Activated naive CD4-positive, alpha-beta T cell treated with Interleukin-2 at 50 U/mL for 16 hours (primary cell): ENCODE data around the gene GFRA4.

Source experiments
- DNase-seq: peaks from one replicate; pipeline ENCODE4 v3.0.0-alpha.2; 2020

GFRA4 gene, protein sequence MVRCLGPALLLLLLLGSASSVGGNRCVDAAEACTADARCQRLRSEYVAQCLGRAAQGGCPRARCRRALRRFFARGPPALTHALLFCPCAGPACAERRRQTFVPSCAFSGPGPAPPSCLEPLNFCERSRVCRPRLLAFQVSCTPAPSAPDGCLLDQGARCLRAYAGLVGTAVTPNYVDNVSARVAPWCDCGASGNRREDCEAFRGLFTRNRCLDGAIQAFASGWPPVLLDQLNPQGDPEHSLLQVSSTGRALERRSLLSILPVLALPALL

DNA sequence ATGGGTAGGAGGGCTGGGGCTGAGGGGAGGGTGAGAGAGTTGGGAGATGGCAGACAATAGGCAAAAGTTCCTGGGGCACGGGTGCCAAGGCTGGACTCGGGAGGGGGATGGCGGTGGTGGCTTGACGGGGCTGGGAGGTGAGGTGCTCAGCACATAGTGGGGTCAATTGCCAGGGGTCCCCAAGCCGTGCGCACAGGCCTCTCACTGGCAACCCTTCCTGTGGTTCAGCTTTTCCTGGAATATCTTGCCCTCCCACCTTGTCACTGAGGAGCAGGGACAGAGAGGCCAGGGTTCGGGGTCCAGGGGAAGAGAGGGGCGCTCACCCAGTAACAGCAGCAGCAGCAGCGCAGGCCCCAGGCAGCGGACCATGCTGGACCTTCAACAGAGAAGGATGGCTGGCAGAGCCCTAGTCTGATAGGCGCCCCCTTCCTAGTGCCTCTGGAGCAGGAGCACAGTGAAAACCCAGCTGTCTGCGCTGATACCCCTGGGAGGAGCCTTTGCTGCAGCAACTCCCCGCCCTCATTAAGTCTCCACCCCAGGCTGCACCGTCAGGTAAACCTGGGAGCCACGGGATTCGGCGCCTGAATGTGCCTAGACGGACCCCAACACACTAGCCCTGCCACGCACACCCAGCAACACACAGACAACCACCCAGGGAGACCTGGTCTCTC, at the start of gene GFRA4:
Gene GFRA4 (minus strand): TSS at position 369 of the 671 bp plus-strand sequence. CDS start 0 bp downstream, at position 369.
- no peak for DNase-seq

DNA sequence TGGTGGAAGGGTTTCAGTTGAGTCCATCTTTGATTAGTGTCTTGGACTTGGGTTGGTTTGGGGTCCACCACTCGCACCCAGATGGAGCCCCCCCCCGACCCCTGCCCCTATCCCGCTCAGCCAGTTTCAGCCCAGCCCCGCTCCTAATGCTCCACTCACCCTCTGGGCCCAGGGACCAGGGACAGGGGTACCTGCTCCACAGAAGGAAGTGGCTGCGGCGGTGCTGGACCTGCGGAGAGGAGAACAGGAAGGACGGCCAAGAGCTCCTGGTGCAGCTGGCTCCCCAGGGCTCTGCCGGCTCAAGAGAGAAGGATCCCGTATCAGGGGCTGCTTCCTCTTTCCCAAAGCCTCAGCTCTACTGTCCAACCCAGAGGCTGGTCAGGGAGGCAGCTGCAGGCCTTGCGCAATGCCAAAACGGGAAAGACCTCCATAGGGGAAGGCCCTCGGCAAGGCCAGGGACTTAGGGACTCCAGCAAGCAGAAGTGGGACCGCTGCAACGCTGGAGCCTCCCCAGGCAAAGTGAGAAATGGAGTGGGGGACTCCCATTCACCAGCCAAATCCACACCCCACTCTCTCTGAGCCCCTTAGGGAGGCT, 49.2 kb upstream of the GFRA4 start, which contains the start of gene SIGLEC1:
Gene SIGLEC1 (minus strand): TSS at position 322 of the 595 bp plus-strand sequence. CDS start 5,472 bp downstream, outside the sequence.
- DNase-seq: no peak

DNA sequence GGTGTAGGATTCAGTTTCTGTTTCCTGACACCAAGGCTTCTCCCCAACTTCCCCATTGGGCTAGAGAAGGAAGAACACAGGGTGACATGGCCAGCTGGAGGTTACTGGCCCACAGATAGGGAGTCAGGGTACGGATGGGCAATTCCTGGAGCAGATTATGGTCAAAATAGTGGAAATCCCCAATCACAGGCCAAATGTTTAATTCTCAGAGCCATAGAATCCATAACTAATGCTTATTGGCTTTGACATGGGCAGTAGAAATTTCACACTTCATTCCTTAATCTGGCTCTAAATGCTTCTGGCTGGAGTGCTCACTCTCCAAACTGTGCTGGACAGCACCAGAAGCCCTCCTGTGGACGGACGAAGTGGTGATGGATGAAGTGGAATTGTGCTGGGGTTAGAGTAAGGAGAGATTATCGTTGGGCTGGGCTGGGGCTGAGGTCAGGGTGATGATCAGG, 48.3 kb upstream of the GFRA4 start:
- no peak for DNase-seq

DNA sequence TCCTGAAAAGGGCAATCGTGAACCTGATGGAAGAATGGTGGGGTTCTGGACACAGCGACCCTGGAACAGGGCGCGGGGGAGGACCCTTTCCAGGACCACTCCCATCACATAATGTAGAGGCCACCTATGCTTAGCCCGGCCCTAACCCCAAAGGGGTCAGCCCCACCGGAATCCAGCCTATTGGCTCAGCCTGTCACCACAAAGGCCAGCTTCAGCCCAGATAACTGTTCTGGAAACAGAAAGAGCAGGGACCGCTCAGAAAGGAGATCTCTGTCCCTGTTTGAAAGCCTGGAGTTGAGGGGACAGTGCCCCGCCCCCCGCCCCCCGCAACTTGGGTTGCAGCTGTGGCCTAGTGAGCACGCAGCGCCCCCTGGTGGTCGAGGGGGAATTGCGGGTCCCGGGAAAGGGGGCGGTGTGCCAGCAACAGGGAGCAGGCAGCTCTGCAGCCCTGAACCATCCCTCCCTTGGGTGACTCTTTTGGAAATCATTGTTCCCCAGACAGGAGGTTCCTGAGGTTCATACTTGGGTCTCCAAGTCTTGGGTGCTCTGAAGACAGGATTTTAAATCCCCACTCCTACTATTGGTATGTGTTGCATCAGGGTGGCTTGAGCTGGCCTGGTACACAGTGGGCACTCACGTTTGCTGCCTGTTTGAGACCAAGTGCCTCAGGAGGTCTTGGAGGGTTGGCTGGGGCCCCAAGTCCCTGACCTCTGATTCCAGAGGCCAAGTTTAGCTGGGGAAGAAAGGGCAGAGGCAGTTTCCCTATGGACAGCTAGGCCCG, 47.7 kb upstream of the GFRA4 start:
- DNase-seq: peak; percentile 77

DNA sequence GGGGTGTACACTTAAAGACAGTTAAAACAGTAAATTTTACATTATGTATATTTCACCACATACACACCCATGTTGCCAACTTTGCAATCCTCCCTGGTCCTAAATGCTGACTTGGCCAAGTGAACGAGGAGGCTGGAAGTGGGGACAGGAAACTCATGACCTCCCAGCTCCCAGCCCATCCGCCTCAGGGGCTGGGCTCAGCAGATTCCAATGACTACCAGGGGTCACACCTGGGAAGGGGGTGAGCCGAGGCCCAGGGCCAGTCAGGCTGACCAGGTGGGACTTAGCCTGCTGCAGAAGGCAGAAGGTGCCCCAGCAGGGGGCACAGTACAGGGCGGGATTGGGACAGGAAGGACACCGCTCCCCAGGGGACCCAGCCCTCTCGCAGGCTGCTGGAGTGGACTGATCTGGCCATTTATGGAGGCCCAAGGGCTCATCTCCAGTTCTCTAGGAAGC, 46.8 kb upstream of the GFRA4 start:
- DNase-seq: no peak

DNA sequence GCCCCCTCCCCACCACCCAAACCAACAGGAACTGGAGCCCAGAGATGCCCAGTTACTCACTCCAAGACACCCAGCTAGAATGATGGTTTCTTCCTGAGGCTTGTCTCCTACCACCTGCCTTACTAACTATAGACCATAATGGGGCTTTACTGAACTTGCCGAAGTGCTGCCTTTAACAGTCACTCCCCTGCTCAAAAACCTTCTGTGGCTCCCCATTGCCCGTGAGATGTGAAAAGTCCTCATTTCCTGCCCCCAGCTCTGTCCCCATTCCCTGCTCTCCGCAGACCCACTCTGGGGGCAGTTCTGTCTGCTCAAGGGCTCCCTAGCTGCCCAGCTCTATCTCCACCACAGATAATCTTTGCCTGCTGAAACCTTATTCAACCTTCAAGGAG, 44.3 kb upstream of the GFRA4 start:
- DNase-seq: no peak

DNA sequence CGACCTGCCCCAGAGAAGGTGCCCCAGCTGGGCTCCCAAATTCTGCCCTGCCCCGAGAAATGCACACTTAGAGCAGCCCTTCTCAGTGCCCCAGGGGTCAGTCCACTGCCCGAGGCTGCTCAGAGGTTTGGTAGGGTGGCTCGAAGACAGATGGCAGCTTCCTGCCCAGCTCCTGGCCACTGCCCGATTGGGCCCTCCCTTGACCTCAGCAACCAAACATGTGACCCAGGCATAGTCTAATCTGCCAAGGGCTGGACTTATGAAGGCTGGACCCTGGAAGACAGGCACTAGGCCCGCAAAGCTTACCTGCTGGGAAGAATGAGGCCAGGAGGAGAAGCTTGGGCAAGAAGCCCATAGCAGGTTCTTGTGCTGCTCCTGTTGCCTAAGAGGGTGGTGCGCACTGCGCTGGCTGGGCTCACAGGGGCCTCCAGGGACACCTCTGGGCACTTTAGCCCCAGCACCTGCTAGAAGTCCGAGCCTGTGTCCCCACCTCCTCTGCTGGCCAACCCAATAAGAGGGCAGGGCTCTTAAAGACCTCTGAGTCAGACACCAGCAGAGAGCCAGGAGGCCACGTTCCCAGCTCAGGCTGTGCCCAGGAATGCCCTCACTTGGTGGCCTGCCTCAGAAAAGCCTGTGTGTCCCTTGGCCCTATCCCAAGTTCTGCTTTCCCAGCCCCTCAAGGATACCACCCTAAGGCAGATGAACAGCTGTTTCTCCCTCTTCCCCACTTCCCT, 43.7 kb upstream of the GFRA4 start:
- DNase-seq: no peak

DNA sequence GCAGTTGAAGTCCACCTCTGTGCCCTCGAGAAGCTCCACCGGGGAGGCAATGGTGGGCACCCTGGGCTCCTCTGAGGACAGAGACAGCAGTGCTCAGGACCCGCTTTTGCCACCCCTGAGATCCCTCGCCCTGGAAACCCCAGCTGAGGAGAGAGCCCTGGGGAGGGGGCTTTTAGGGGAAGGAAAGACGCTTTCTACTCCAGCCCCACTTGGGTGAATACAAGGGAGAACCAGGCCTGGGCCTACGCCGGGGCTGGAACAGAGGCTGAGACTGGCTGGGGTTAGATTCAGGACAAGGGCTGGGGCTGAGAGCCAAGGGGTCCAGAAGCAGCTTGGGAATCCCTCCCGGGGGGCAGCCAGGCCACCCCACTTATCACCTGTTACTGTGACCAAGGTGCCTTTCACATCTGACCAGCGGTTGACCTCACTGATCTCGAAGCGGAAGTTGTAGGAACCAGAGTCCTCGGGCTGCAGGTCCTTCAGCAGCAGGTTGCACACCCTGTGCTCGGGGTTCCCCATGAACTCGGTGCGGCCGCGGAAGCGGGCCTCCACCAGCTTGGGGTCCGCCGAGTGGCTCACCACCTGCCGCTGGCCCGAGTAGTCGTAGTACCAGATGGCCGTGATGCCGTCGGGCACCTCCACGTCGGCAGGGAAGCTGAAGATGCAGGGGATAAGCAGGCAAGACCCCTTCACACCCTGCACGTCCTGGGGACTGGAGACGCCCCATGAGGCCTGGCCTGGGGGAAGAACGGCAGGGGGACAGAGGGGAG, 43.0 kb upstream of the GFRA4 start:
- DNase-seq: no peak

DNA sequence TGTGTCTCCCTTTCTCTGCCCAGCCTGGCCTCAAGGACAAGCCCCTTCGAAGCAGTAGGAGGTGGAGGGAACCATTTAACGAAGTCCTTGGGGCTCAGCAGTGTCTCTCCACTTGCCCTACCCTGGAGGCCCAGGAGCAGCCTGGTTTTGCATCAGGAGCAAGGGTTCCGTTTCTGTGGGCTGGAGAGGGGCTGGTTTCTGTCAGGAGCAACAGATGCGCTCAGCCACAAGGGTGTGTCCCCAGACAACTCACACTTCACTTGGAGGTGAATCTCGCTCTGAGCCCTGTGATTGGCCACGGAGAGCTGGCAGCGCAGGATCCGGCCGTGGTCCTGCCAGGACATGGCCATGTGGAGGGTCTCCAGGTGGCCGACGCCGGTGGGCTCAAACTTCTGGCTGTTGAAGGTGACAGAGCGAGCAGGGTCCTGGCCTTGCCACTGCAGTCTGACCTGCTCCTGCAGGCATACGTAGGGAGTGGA, 42.3 kb upstream of the GFRA4 start:
- no peak for DNase-seq

DNA sequence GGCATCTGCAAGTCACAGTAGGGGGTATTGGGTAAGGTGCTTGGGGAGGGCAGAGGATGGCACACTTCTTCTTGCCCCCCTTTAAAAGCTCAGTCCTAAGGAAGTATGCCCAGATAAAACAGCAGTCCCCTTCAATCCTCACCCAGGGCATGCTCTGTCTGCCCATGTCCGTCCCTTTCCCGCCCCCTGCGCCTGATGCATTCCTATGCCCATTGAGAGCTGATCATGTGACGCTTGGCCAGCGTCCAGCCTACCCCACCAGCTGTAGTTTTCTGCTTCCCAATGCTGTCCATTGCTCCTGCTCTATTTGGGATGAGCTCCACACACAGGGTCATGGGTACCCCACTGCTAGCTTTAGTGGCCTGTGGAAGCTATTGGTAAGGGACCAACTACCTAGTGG, 40.9 kb upstream of the GFRA4 start:
- no peak for DNase-seq

DNA sequence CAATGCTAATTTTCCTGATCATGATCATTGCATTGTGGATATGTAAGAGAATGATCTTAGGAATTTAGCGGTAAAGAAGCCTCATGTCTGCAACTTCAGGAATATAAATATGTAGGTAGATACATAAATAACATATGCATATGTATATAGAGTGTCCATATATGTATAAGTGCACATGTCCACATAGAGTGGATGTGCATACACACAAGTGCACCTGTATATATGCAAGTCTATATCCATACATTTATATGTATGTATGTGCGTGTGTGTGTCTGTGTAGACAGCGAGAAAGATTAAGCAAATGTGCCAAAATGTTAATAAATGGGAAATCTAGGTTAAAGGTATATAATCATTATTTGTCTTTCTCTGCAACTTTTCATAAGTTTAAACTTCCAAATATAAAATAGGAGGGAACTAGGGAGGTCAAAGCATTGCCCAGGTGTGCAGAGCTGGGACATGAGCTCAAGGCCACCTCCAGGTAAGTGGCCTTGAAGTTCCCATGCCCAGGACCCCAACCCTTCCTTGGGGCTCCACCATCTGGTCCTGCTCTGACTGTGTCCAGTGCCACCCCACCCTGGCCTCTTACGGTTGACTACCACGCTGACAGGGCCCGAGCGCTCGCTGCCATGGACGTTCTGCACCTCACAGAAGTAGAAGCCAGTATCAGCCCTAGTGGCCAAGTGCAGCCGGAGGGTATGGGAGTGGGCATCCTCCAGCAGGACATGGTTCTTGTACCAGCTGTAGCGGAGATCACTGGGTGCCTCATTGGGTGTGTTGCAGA, 39.6 kb upstream of the GFRA4 start:
- no peak for DNase-seq

DNA sequence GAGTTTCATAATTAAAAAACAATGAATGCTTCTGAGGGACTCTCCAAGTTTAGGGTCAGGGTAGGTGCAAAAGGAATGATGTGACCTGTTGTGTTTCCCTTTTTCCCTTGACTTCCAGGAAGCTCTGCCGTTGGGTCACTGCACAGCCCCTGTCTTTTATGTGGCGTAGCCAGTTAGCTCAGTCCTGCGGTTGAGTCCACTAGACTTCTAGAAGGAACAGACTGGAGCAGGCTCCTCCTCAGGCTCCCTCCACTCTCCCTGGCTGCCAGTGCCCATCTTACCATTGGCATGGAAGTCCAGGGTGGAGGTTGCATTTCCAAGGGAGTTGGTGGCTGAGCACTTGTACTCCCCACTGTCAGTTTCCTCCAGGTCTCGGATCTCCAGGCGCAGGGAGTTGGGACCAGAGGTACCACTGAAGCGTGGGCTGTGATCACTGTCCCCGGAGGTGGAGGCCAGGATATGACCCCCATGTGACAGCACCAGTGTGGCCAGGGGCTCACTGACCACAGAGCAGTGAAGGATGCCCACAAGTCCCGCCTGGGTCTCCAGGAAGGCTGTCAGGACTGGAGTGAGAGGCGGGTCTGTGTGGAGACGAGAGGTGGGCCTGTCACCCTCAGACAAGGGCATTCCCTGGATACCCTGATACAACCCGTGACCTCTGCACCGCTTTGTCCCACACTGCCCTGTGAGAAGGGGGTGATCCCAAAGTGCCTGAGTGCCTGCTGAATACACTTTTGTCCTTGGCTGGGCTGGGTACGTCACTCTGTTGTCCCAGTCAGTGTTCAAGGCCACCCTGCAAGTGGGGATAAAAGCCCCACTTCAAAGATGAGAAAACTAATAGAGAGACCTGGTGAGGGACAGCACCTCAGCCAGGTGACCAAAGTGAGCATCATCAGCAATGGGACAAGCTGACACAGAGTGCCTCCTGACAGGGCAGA, 38.1 kb upstream of the GFRA4 start:
- no peak for DNase-seq

DNA sequence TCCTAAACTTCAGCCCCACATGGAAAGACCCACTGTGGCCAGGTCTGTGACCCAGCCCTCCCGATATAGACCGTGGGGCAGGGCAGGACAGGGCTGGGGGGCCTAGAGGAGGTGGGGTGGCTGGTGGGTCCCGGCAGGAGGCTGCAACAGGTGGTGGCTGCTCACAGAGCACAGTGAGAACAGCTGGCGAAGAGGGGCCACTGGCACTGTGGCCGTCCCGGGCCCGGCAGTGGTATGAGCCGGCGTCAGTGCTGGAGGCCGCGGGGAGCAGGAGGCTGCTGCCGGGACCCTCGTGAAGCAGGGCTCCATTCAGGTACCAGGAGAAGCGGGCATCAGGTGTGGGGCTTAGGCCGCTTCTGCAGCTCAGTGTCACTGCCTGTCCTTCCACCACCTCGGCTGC, 35.8 kb upstream of the GFRA4 start:
- no peak for DNase-seq

DNA sequence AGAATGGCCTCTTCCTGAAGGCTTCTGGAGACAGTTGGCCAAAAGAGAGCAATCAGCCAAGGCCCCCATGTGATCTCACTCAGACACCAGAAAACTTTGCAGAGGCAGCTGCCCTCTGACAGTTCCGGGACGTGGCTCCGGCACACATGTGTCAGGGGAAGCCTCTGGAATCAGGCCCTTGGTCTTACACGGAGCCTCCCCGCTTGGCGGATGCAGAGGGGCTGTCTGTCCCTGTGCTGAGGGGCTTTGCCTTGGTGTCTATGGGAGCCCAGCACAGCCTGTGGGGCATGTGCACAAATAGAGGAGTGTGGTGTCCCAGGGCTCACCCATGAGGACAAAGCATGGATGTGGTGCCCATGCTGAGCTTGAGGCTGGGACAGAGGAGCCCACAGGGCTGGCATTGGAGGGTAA, 35.4 kb upstream of the GFRA4 start:
- no peak for DNase-seq

DNA sequence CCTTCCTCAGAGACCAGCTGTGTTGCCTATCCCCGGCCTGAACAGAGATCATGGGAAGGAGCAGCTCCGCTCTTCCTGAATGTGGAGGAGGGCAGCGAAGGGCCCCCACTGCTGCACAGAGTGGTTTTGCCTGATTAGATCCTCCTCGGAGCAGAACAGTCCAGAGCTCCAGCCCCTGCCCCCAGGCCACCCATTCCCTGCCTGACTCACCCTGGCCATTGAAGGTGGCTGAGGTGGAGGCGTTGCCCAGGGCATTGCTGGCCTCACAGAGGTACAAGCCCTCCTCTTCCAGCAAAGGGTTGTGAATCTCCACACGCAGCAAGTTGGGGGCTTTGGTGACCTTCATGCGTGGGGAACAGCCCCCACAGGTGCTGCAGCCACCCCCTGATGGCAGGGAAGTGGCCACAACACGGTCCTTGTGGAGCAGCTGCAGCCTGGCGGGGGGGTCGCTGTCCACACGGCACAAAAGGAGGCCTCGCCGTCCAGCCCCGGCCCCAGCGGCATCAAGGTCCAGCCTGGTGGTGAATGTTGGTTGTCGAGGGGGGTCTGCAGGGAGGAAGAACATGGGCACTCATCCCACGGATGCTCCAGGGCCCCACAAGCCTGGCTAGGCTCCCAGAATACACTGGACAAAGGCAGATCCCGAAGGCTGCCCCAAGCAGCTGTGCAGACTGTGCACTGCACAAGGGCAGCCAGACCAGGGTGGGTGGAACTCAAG, 34.5 kb upstream of the GFRA4 start:
- DNase-seq: no peak

DNA sequence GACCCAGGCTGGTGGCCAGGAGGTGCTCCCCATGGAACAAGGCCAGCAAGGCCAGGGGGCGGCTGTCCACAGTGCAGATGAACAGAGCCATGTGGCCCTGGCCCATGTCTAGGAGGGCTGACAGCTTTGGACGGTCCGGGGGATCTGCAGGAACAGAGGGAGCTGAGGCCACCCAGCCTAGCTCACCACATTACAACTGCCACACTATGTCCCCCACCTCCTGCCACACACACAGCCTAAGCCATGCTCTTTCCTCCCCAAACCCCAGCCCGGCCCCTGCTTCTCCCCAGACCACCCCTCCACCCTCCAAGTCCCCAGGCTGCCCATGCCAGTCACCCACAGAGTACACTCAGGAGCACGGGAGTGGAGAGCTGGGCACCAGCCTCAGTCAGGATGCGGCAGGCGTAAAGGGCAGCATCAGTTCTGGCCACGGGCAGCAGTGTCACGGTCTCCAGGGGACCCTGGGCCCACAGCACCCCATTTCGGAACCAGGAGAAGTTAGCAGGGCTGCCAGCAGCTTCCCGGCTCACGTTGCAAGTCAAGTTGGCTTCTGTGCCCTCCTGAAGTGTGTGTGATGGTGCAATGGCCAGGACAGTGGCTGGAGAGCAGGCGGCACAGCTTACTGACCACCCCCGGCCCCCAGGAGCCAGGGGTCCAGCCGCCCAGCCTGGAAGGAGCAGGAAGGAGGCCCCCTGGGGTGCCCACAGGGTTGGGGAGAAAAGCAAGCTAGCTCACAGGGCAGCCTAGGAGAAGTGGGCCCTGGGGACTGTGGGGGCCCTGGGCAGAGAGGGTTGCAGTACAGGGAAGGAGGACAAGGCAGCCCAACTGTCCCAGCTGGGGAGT, 33.8 kb upstream of the GFRA4 start:
- DNase-seq: no peak

DNA sequence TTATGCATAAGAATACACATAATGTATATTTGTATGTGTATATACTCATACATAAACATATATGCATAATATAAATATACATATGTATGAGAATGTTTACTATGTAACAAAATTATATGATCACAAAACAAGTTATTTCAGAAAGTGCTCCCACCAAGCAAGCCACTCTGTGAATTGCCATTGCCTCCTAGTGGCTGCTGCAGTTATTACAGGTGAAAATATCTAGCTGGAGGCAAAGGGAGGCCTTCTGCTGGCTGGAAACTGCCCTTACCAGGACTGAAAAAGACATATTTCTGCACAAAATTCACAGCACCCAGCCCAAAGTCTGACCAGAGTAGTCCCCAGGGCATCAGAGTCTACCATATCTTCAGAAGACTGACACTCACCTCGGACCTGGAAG, 33.0 kb upstream of the GFRA4 start:
- DNase-seq: no peak

DNA sequence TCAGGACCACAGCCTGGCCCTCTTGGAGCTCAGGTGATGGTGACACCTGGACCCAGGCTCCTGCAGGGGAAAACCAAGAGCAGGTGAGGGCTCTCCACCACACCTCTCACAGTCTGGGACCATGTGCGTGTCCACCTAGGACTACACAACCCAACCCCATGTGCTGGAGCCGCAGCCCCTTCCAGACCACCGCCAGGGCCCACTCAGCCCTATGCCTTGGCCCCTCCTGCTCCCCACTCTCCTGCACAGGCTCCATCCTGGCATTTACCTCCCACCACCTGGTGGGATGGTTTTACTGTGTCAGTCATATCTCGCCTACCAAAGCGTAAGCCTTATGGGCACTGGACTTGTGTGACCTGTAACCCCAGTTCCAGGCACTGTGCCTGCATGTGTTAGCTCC, 31.7 kb upstream of the GFRA4 start:
- DNase-seq: no peak
